ENCODE data around the gene ICA1L.

Gene ICA1L

GRCh38 chr2:202743613-202744012, 128.0 kb downstream of the ICA1L start:
- DNase-seq (ENCODE audit: low read depth, low spot score), result no peak

GRCh38 chr2:202736826-202737225, 134.7 kb downstream of the ICA1L start:
- no peak for DNase-seq (ENCODE audit: low read depth, low spot score)

GRCh38 chr2:202726070-202726469, 145.5 kb downstream of the ICA1L start:
- DNase-seq (ENCODE audit: low read depth, low spot score), result no peak

GRCh38 chr2:202723746-202724145, 147.8 kb downstream of the ICA1L start:
- DNase-seq (ENCODE audit: low read depth, low spot score), result no peak
